ENCODE measurements around the gene CDCA7L. TPM values are rescaled to one million over a fixed set of nuclear protein-coding genes. Genes with fewer than 3 reads are reported as not detected.

CDCA7L gene
- polyA plus RNA-seq, 1 donor (not counting 4 experiments of a cell fraction or from before 2014, with no cell fraction given) = 31.8 TPM

DNA sequence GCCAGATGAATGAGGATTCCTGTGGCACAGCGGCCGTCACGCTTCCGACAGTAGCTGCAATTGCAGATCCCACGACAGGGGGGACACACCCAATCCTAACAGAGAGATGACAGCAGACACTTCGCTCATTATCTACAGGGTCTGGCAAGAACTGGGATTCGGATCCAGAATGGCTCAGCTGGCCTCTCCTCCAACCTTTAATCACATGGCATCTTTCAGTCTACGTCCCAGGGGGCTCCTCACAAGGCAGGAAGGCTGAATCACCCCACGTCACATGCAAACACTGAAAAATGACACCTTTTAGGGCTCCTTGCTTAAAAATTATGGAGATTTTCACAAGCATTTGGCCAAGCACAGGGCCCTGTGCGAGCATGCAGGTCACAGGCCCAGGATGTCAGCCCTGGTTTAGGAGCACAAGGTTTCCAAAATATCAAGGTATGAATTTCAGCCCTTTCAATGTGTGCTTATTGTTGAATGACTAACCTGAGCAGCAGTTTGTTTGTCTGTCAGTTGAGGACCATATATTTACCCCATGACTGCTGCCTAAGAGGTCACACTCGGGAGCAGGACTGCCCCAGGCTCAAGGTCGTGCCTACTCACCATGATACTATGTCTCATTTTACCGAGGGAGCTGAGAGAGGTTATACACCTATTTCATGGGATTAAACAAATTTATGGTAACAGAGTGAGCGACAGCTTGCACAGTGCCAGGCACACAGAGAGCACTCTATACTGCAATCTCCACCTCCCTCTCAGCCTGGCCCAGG lies 42.5 kb downstream of the CDCA7L start:
- Histone ChIP-seq H3K4me1 (ENCODE audit: control insufficient read depth, extremely low read depth, insufficient read depth, low read length) (no peaks in the 10 kb centered on the region), H3K4me3 (ENCODE audit: control insufficient read depth in 2 of 3, extremely low read depth in 1 of 3, insufficient read depth in 2 of 3, low read depth in 1 of 3, low read length in 3 of 3) (no peak overlapping the region), H3K27me3 (ENCODE audit: control insufficient read depth, extremely low read depth, insufficient read depth, low read length) (no peaks in the 10 kb centered on the region), H3K4me2 (ENCODE audit: control insufficient read depth, extremely low read depth, insufficient read depth, low read depth, low read length) (no peak overlapping the region), H4K20me1 (ENCODE audit: control insufficient read depth, extremely low read depth, insufficient read depth, low read length) (no peaks in the 10 kb centered on the region), H3K79me2 (ENCODE audit: control insufficient read depth, insufficient read depth, low read length) (no peaks in the 10 kb centered on the region), H3K27ac (ENCODE audit: control insufficient read depth, insufficient read depth, low read length) (no peak overlapping the region), H3K36me3 (ENCODE audit: control insufficient read depth in 2 of 2, extremely low read depth in 1 of 2, insufficient read depth in 2 of 2, low read length in 2 of 2) (peaks cover 10 to 24% of the 10 kb centered on the region in 2 experiments), H3K9me3 (ENCODE audit: control insufficient read depth, low read depth, low read length) (no peaks in the 10 kb centered on the region), H2AFZ (ENCODE audit: control insufficient read depth, low read length) (no peak overlapping the region), H3K9ac (ENCODE audit: control insufficient read depth, extremely low read depth, insufficient read depth, low read length) (no peak overlapping the region), H3K9me1 (ENCODE audit: control insufficient read depth, extremely low read depth, insufficient read depth, low read length) (no peaks in the 10 kb centered on the region)
- DNase-seq (ENCODE audit: low read depth, low spot score) (no peak), FAIRE-seq (no peak)
- TF ChIP-seq CTCF (optimal IDR thresholded peaks at IDR 0.05 in 1 of 3, IDR thresholded peaks at IDR 0.05 in 1 of 3, conservative IDR thresholded peaks at IDR 0.05 in 1 of 3; ENCODE audit: extremely low read depth in 1 of 3, insufficient read depth in 2 of 3, low read length in 3 of 3) = no peak
- TF ChIP-seq EZH2 (IDR thresholded peaks at IDR 0.05; ENCODE audit: low read length) = no peak
- dilution Hi-C loops (cut with MboI; ENCODE audit: extremely low pct_ligation_motif_present, low sequenced_read_pairs) = no loop called here

GRCh38 chr7:21902240-21902639 lies 43.5 kb downstream of the CDCA7L start:
- DNase-seq (ENCODE audit: low read depth, low spot score) = no peak
- dilution Hi-C loops (cut with MboI; ENCODE audit: extremely low pct_ligation_motif_present, low sequenced_read_pairs) = no loop called here
- Histone ChIP-seq H2AFZ (ENCODE audit: control insufficient read depth, low read length) (no peak overlapping the region), H3K9me3 (ENCODE audit: control insufficient read depth, low read depth, low read length) (no peaks in the 10 kb centered on the region), H3K4me1 (ENCODE audit: control insufficient read depth, extremely low read depth, insufficient read depth, low read length) (no peaks in the 10 kb centered on the region), H3K36me3 (ENCODE audit: control insufficient read depth in 2 of 2, extremely low read depth in 1 of 2, insufficient read depth in 2 of 2, low read length in 2 of 2) (peaks cover 8 to 21% of the 10 kb centered on the region in 2 experiments), H3K27me3 (ENCODE audit: control insufficient read depth, extremely low read depth, insufficient read depth, low read length) (no peaks in the 10 kb centered on the region), H3K27ac (ENCODE audit: control insufficient read depth, insufficient read depth, low read length) (no peak overlapping the region), H4K20me1 (ENCODE audit: control insufficient read depth, extremely low read depth, insufficient read depth, low read length) (no peaks in the 10 kb centered on the region), H3K9me1 (ENCODE audit: control insufficient read depth, extremely low read depth, insufficient read depth, low read length) (no peaks in the 10 kb centered on the region), H3K4me2 (ENCODE audit: control insufficient read depth, extremely low read depth, insufficient read depth, low read depth, low read length) (no peak overlapping the region), H3K9ac (ENCODE audit: control insufficient read depth, extremely low read depth, insufficient read depth, low read length) (no peak overlapping the region), H3K4me3 (ENCODE audit: control insufficient read depth in 2 of 3, extremely low read depth in 1 of 3, insufficient read depth in 2 of 3, low read depth in 1 of 3, low read length in 3 of 3) (no peak overlapping the region), H3K79me2 (ENCODE audit: control insufficient read depth, insufficient read depth, low read length) (no peaks in the 10 kb centered on the region)
- no peak for FAIRE-seq
- no peak for TF ChIP-seq EZH2 (IDR thresholded peaks at IDR 0.05; ENCODE audit: low read length)
- TF ChIP-seq CTCF (optimal IDR thresholded peaks at IDR 0.05 in 1 of 3, IDR thresholded peaks at IDR 0.05 in 1 of 3, conservative IDR thresholded peaks at IDR 0.05 in 1 of 3; ENCODE audit: extremely low read depth in 1 of 3, insufficient read depth in 2 of 3, low read length in 3 of 3) = no peak

All from keratinocyte (primary cell).